Panc1 (cell line): ENCODE measurements around the gene TAF11L8. TPM values are rescaled to one million over a fixed set of nuclear protein-coding genes. Genes with fewer than 3 reads are reported as not detected.
A peak's percentile ranks its signal among the peaks of the same experiment; 100 is the strongest.

Experiments
- ATAC-seq: fragments of 200-7000 bp; cut with Tn5 transposase; 2 replicates; pipeline ENCODE4 v1.9.1; 2020; ENCODE audit warnings: mild to moderate bottlenecking, moderate library complexity
- BruUV-seq: library from RNA; stranded (reverse); fragments of 400-500 nt; replicated peaks from 2 replicates; lab custom pipeline; 2021; lab: Mats Ljungman, UMichigan
- CTCF ChIA-PET: fragments of 300-600 bp; sonication (Branson Sonifier 250); formaldehyde crosslinking; loops from one replicate; lab custom pipeline; 2022; ENCODE audit warnings: antibody characterized with exemption; lab: Charles Lee
- POLR2A ChIA-PET: fragments of 300-600 bp; sonication (Branson Sonifier 250); formaldehyde crosslinking; loops from one replicate; lab custom pipeline; 2022; ENCODE audit warnings: antibody characterized with exemption; lab: Charles Lee
- DNase-seq: peaks from one replicate; pipeline ENCODE4 v3.0.0-alpha.2; 2010; ENCODE audit warnings: low read depth, low spot score
- H3K27ac ChIP-seq: 2 replicates; pipeline ENCODE4 v1.5.1; 2011; ENCODE audit warnings: mild to moderate bottlenecking, low read length, inconsistent platforms
- H3K27me3 ChIP-seq: fragments of 200-500 bp; sonication (Bioruptor generic); 2 replicates; pipeline ENCODE4 v1.6.0; 2014; ENCODE audit warnings: low read length, inconsistent platforms; ENCODE audit not compliant: control insufficient read depth, insufficient read depth
- H3K36me3 ChIP-seq: fragments of 200-500 bp; sonication (Bioruptor generic); 2 replicates; pipeline ENCODE4 v1.5.1; 2014; ENCODE audit warnings: inconsistent platforms, mild to moderate bottlenecking, low read length, moderate library complexity; ENCODE audit not compliant: control insufficient read depth, insufficient read depth
- H3K4me1 ChIP-seq: 2 replicates; pipeline ENCODE4 v1.5.1; 2011; ENCODE audit warnings: inconsistent platforms, mild to moderate bottlenecking, low read length, moderate library complexity; ENCODE audit not compliant: control insufficient read depth, insufficient read depth
- H3K4me3 ChIP-seq, 2 experiments: 2 replicates each; pipeline ENCODE4 v1.5.1; 2011 to 2012; ENCODE audit warnings: low read depth in 2 of 2, low read length in 2 of 2, mild to moderate bottlenecking in 2 of 2, inconsistent platforms in 1 of 2, moderate library complexity in 1 of 2
- H3K9me3 ChIP-seq: fragments of 200-500 bp; sonication (Bioruptor generic); 2 replicates; pipeline ENCODE4 v1.5.1; 2014; ENCODE audit warnings: low read depth, mild to moderate bottlenecking, inconsistent platforms, low read length, moderate library complexity; ENCODE audit not compliant: control insufficient read depth, insufficient read depth
- CTCF ChIP-seq: fragments of 450-650 bp; IDR thresholded peaks from 2 replicates; pipeline ENCODE4 v1.5.1; 2017; ENCODE audit warnings: mild to moderate bottlenecking
- POLR2AphosphoS5 ChIP-seq: IDR thresholded peaks from 2 replicates; pipeline ENCODE4 v1.6.1; 2012; ENCODE audit warnings: mild to moderate bottlenecking, low read depth, low read length, moderate library complexity
- REST ChIP-seq, 2 experiments: IDR thresholded peaks; 2 replicates each; pipeline ENCODE4 v1.6.1; 2011 to 2012; ENCODE audit warnings: low read depth in 2 of 2, control low read depth in 1 of 2, low read length in 1 of 2, mild to moderate bottlenecking in 1 of 2, moderate library complexity in 1 of 2; ENCODE audit not compliant: insufficient read depth in 1 of 2
- SIN3A ChIP-seq: IDR thresholded peaks from 2 replicates; pipeline ENCODE4 v1.6.1; 2012; ENCODE audit warnings: low read depth, mild to moderate bottlenecking, low read length, moderate library complexity, borderline replicate concordance; ENCODE audit not compliant: insufficient read depth
- TCF7L2 ChIP-seq: IDR thresholded peaks from 2 replicates; pipeline ENCODE4 v1.6.1; 2011; ENCODE audit warnings: mild to moderate bottlenecking, low read depth, low read length, inconsistent platforms
- in situ Hi-C: cut with HindIII; loops from 2 replicates; pipeline ENCODE4 v1.10.0; 2016; ENCODE audit warnings: low sequenced_read_pairs, low pct_unique_long_range_greater_than_20kb
- intact Hi-C: fragments of 100-400 bp; cut with micrococcal nuclease; formaldehyde crosslinking; loops from one replicate; pipeline ENCODE4 v1.10.0; 2022; ENCODE audit not compliant: unreplicated experiment
- total RNA-seq: library from RNA; stranded (reverse); gene quantifications from one replicate; pipeline ENCODE4 v1.2.1, GENCODE V29; 2021; ENCODE audit not compliant: unreplicated experiment

Gene TAF11L8
- total RNA-seq, 1 experiment from 2014 or later, result not detected

GRCh38 chr5:17625686-17626085 is 34.9 kb upstream of the TAF11L8 start:
- no peaks in the 10 kb centered on the region for H3K36me3 ChIP-seq
- intact Hi-C loops, result no loop called here
- no peaks in the 10 kb centered on the region for H3K4me1 ChIP-seq
- ATAC-seq (no peak), DNase-seq (no peak)
- H3K27me3 ChIP-seq, result no peaks in the 10 kb centered on the region
- ChIA-PET CTCF (no interaction called here), POLR2A (no interaction called here)
- no peak for TF ChIP-seq REST (IDR thresholded peaks at IDR 0.05; ENCODE audit: insufficient read depth in 1 of 2, low read depth in 2 of 2, low read length in 1 of 2)
- no peak for TF ChIP-seq POLR2AphosphoS5
- TF ChIP-seq TCF7L2, result no peak
- TF ChIP-seq SIN3A, result no peak
- no peak for TF ChIP-seq CTCF
- H3K9me3 ChIP-seq, result no peaks in the 10 kb centered on the region
- no peak overlapping the region for H3K4me3 ChIP-seq
- in situ Hi-C loops, result no loop called here
- H3K27ac ChIP-seq, result no peak overlapping the region
- no TSS peak for BruUV-seq

GRCh38 chr5:17620627-17621026 is 29.9 kb upstream of the TAF11L8 start:
- no peak for TF ChIP-seq TCF7L2
- peak; percentile 62 for TF ChIP-seq CTCF
- Histone ChIP-seq H3K9me3 (no peaks in the 10 kb centered on the region), H3K27me3 (no peaks in the 10 kb centered on the region), H3K4me3 (no peak overlapping the region), H3K27ac (no peak overlapping the region), H3K36me3 (no peaks in the 10 kb centered on the region), H3K4me1 (no peaks in the 10 kb centered on the region)
- in situ Hi-C loops (no loop called here), intact Hi-C loops (no loop called here)
- ATAC-seq (no peak), DNase-seq (no peak)
- ChIA-PET POLR2A (no interaction called here), CTCF (no interaction called here)
- BruUV-seq, result no TSS peak
